ENCODE measurements around the gene SPPL2B.

The SPPL2B gene

GRCh38 chr19:2362046-2362969 is 33.8 kb downstream of the SPPL2B start:
- H3K9me3 ChIP-seq (ENCODE audit: control insufficient read depth, low read length) = peaks cover 6% of the 10 kb centered on the region
- no peaks in the 10 kb centered on the region for H3K36me3 ChIP-seq (ENCODE audit: control insufficient read depth, insufficient read depth, low read length, severe bottlenecking)
- no peak overlapping the region for H3K4me3 ChIP-seq (ENCODE audit: low read length)
- peaks cover 52% of the 10 kb centered on the region for H3K27me3 ChIP-seq (replicated peaks; ENCODE audit: control insufficient read depth, insufficient read depth, low read length)
- DNase-seq (ENCODE audit: low read depth) = no peak
- H3K9ac ChIP-seq (ENCODE audit: low read length) = no peak overlapping the region
- no peaks in the 10 kb centered on the region for H3K4me1 ChIP-seq (ENCODE audit: control insufficient read depth, insufficient read depth, low read length)

GRCh38 chr19:2362970-2363300 is 34.5 kb downstream of the SPPL2B start:
- no peak overlapping the region for H3K4me3 ChIP-seq (ENCODE audit: low read length)
- H3K36me3 ChIP-seq (ENCODE audit: control insufficient read depth, insufficient read depth, low read length, severe bottlenecking) = no peaks in the 10 kb centered on the region
- H3K4me1 ChIP-seq (ENCODE audit: control insufficient read depth, insufficient read depth, low read length) = no peaks in the 10 kb centered on the region
- peaks cover 52% of the 10 kb centered on the region for H3K27me3 ChIP-seq (replicated peaks; ENCODE audit: control insufficient read depth, insufficient read depth, low read length)
- H3K9ac ChIP-seq (ENCODE audit: low read length) = no peak overlapping the region
- peaks cover 6% of the 10 kb centered on the region for H3K9me3 ChIP-seq (ENCODE audit: control insufficient read depth, low read length)
- DNase-seq (ENCODE audit: low read depth) = no peak

- Histone ChIP-seq H3K27me3 (replicated peaks; ENCODE audit: control insufficient read depth, insufficient read depth, low read length) (peaks cover 54% of the 10 kb centered on the region), H3K4me3 (ENCODE audit: low read length) (no peak overlapping the region), H3K36me3 (ENCODE audit: control insufficient read depth, insufficient read depth, low read length, severe bottlenecking) (no peaks in the 10 kb centered on the region), H3K9me3 (ENCODE audit: control insufficient read depth, low read length) (peaks cover 6% of the 10 kb centered on the region), H3K9ac (ENCODE audit: low read length) (no peak overlapping the region), H3K4me1 (ENCODE audit: control insufficient read depth, insufficient read depth, low read length) (no peaks in the 10 kb centered on the region)
- no peak for DNase-seq (ENCODE audit: low read depth)
Observed at GRCh38 chr19:2363419-2363818, 34.9 kb downstream of the SPPL2B start.

- no peak for DNase-seq (ENCODE audit: low read depth)
- Histone ChIP-seq H3K27me3 (replicated peaks; ENCODE audit: control insufficient read depth, insufficient read depth, low read length) (peaks cover 50% of the 10 kb centered on the region), H3K9ac (ENCODE audit: low read length) (no peak overlapping the region), H3K4me3 (ENCODE audit: low read length) (no peak overlapping the region), H3K4me1 (ENCODE audit: control insufficient read depth, insufficient read depth, low read length) (no peaks in the 10 kb centered on the region), H3K9me3 (ENCODE audit: control insufficient read depth, low read length) (peaks cover 12% of the 10 kb centered on the region), H3K36me3 (ENCODE audit: control insufficient read depth, insufficient read depth, low read length, severe bottlenecking) (no peaks in the 10 kb centered on the region)
Observed at GRCh38 chr19:2365201-2365970, 36.9 kb downstream of the SPPL2B start.

GRCh38 chr19:2371656-2372055 is 43.2 kb downstream of the SPPL2B start:
- peaks cover 12% of the 10 kb centered on the region for H3K9me3 ChIP-seq (ENCODE audit: control insufficient read depth, low read length)
- no peaks in the 10 kb centered on the region for H3K36me3 ChIP-seq (ENCODE audit: control insufficient read depth, insufficient read depth, low read length, severe bottlenecking)
- H3K27me3 ChIP-seq (replicated peaks; ENCODE audit: control insufficient read depth, insufficient read depth, low read length) = peaks cover 8% of the 10 kb centered on the region
- H3K4me3 ChIP-seq (ENCODE audit: low read length) = no peak overlapping the region
- H3K9ac ChIP-seq (ENCODE audit: low read length) = no peak overlapping the region
- peaks cover 9% of the 10 kb centered on the region for H3K4me1 ChIP-seq (ENCODE audit: control insufficient read depth, insufficient read depth, low read length)
- DNase-seq (ENCODE audit: low read depth) = no peak

GRCh38 chr19:2372076-2372612 is 43.7 kb downstream of the SPPL2B start:
- Histone ChIP-seq H3K36me3 (ENCODE audit: control insufficient read depth, insufficient read depth, low read length, severe bottlenecking) (no peaks in the 10 kb centered on the region), H3K4me3 (ENCODE audit: low read length) (no peak overlapping the region), H3K9ac (ENCODE audit: low read length) (no peak overlapping the region), H3K9me3 (ENCODE audit: control insufficient read depth, low read length) (peaks cover 8% of the 10 kb centered on the region), H3K27me3 (replicated peaks; ENCODE audit: control insufficient read depth, insufficient read depth, low read length) (peaks cover 6% of the 10 kb centered on the region), H3K4me1 (ENCODE audit: control insufficient read depth, insufficient read depth, low read length) (peaks cover 11% of the 10 kb centered on the region)
- DNase-seq (ENCODE audit: low read depth) = no peak

- H3K36me3 ChIP-seq (ENCODE audit: control insufficient read depth, insufficient read depth, low read length, severe bottlenecking) = no peaks in the 10 kb centered on the region
- no peak overlapping the region for H3K4me3 ChIP-seq (ENCODE audit: low read length)
- H3K9ac ChIP-seq (ENCODE audit: low read length) = no peak overlapping the region
- no peak for DNase-seq (ENCODE audit: low read depth)
- peaks cover 6% of the 10 kb centered on the region for H3K9me3 ChIP-seq (ENCODE audit: control insufficient read depth, low read length)
- peaks cover 11% of the 10 kb centered on the region for H3K4me1 ChIP-seq (ENCODE audit: control insufficient read depth, insufficient read depth, low read length)
- H3K27me3 ChIP-seq (replicated peaks; ENCODE audit: control insufficient read depth, insufficient read depth, low read length) = no peaks in the 10 kb centered on the region
Observed at GRCh38 chr19:2374808-2375207, 46.3 kb downstream of the SPPL2B start.

GRCh38 chr19:2375353-2376121 is 47.1 kb downstream of the SPPL2B start:
- DNase-seq (ENCODE audit: low read depth) = no peak
- Histone ChIP-seq H3K36me3 (ENCODE audit: control insufficient read depth, insufficient read depth, low read length, severe bottlenecking) (no peaks in the 10 kb centered on the region), H3K9me3 (ENCODE audit: control insufficient read depth, low read length) (peaks cover 6% of the 10 kb centered on the region), H3K4me3 (ENCODE audit: low read length) (no peak overlapping the region), H3K27me3 (replicated peaks; ENCODE audit: control insufficient read depth, insufficient read depth, low read length) (no peaks in the 10 kb centered on the region), H3K9ac (ENCODE audit: low read length) (no peak overlapping the region), H3K4me1 (ENCODE audit: control insufficient read depth, insufficient read depth, low read length) (peaks cover 11% of the 10 kb centered on the region)

GRCh38 chr19:2376784-2377519 is 48.5 kb downstream of the SPPL2B start:
- no peak for DNase-seq (ENCODE audit: low read depth)
- peaks cover 11% of the 10 kb centered on the region for H3K4me1 ChIP-seq (ENCODE audit: control insufficient read depth, insufficient read depth, low read length)
- no peak overlapping the region for H3K9ac ChIP-seq (ENCODE audit: low read length)
- peaks cover 10% of the 10 kb centered on the region for H3K9me3 ChIP-seq (ENCODE audit: control insufficient read depth, low read length)
- H3K36me3 ChIP-seq (ENCODE audit: control insufficient read depth, insufficient read depth, low read length, severe bottlenecking) = no peaks in the 10 kb centered on the region
- H3K4me3 ChIP-seq (ENCODE audit: low read length) = no peak overlapping the region
- H3K27me3 ChIP-seq (replicated peaks; ENCODE audit: control insufficient read depth, insufficient read depth, low read length) = no peaks in the 10 kb centered on the region

- Histone ChIP-seq H3K9ac (ENCODE audit: low read length) (no peak overlapping the region), H3K27me3 (replicated peaks; ENCODE audit: control insufficient read depth, insufficient read depth, low read length) (peaks cover 3% of the 10 kb centered on the region), H3K9me3 (ENCODE audit: control insufficient read depth, low read length) (peaks cover 10% of the 10 kb centered on the region), H3K36me3 (ENCODE audit: control insufficient read depth, insufficient read depth, low read length, severe bottlenecking) (no peaks in the 10 kb centered on the region), H3K4me1 (ENCODE audit: control insufficient read depth, insufficient read depth, low read length) (peaks cover 19% of the 10 kb centered on the region), H3K4me3 (ENCODE audit: low read length) (no peak overlapping the region)
- DNase-seq (ENCODE audit: low read depth) = no peak
Observed at GRCh38 chr19:2380567-2380966, 52.1 kb downstream of the SPPL2B start.

Data from adipocyte (in vitro differentiated cells).